ENCODE data around the gene TEAD4. TPM values are rescaled to one million over a fixed set of nuclear protein-coding genes. Genes with fewer than 3 reads are reported as not detected.

Gene TEAD4
- total RNA-seq, 1 donor from 2014 or later, result 30.0 TPM

DNA sequence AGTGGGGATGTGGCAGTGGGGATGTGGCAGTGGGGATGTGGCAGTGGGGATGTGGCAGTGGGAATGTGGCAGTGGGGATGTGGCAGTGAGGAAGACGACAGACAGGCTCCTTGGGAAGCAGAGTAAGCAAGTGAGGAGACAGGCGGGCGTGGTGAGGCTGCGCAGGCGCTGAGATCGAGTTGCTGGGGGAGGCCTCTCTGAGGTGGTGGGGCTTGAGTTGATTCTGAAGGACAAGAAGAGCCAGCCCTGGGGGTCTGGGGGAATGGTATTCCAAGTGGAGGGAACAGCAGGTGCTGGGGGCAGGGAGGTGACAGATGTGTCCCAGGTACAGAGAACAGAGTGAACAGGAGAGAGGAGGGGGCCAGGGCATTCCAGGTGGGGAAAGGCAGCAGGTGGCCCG lies 84.2 kb downstream of the TEAD4 start:
- Mint-ChIP-seq H3K4me3 (ENCODE audit: unreplicated experiment) (no peak overlapping the region), H3K9me3 (ENCODE audit: unreplicated experiment) (no peaks in the 10 kb centered on the region), H3K27ac (ENCODE audit: unreplicated experiment) (no peak overlapping the region), H3K27me3 (ENCODE audit: unreplicated experiment) (no peaks in the 10 kb centered on the region), H3K4me1 (ENCODE audit: unreplicated experiment) (peaks cover 6% of the 10 kb centered on the region), H3K36me3 (ENCODE audit: unreplicated experiment) (peaks cover 7% of the 10 kb centered on the region)
- TF ChIP-seq, protein P1, sequence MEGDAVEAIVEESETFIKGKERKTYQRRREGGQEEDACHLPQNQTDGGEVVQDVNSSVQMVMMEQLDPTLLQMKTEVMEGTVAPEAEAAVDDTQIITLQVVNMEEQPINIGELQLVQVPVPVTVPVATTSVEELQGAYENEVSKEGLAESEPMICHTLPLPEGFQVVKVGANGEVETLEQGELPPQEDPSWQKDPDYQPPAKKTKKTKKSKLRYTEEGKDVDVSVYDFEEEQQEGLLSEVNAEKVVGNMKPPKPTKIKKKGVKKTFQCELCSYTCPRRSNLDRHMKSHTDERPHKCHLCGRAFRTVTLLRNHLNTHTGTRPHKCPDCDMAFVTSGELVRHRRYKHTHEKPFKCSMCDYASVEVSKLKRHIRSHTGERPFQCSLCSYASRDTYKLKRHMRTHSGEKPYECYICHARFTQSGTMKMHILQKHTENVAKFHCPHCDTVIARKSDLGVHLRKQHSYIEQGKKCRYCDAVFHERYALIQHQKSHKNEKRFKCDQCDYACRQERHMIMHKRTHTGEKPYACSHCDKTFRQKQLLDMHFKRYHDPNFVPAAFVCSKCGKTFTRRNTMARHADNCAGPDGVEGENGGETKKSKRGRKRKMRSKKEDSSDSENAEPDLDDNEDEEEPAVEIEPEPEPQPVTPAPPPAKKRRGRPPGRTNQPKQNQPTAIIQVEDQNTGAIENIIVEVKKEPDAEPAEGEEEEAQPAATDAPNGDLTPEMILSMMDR (IDR thresholded peaks at IDR 0.05), result no peak
- DNase-seq (ENCODE audit: extremely low spot score, unreplicated experiment), result no peak

GRCh38 chr12:3044141-3044630 lies 85.0 kb downstream of the TEAD4 start:
- Mint-ChIP-seq H3K4me3 (ENCODE audit: unreplicated experiment) (no peak overlapping the region), H3K9me3 (ENCODE audit: unreplicated experiment) (no peaks in the 10 kb centered on the region), H3K27me3 (ENCODE audit: unreplicated experiment) (no peaks in the 10 kb centered on the region), H3K36me3 (ENCODE audit: unreplicated experiment) (peaks cover 2% of the 10 kb centered on the region), H3K27ac (ENCODE audit: unreplicated experiment) (no peak overlapping the region), H3K4me1 (ENCODE audit: unreplicated experiment) (peaks cover 6% of the 10 kb centered on the region)
- TF ChIP-seq, protein P1 (IDR thresholded peaks at IDR 0.05), result no peak
- DNase-seq (ENCODE audit: extremely low spot score, unreplicated experiment), result no peak

DNA sequence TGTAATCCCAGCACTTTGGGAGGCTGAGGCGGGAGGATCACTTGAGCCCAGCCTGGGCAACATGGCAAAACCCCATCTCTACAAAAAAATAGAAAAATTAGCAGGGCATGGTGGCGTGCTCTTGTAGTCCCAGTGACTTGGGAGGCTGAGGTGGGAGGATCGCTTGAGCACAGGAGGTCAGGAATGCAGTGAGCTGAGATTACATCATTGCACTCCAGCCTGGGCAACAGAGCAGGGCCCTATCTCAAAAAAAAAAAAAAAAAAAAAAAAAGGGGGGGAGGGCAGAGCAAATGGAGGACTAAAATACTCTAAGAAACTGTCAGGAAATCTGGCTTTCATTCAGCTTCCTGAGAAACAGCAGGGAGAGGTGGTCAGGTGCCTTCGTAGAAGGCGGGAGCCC lies 86.3 kb downstream of the TEAD4 start:
- Mint-ChIP-seq H3K27ac (ENCODE audit: unreplicated experiment) (no peak overlapping the region), H3K4me3 (ENCODE audit: unreplicated experiment) (no peak overlapping the region)

DNA sequence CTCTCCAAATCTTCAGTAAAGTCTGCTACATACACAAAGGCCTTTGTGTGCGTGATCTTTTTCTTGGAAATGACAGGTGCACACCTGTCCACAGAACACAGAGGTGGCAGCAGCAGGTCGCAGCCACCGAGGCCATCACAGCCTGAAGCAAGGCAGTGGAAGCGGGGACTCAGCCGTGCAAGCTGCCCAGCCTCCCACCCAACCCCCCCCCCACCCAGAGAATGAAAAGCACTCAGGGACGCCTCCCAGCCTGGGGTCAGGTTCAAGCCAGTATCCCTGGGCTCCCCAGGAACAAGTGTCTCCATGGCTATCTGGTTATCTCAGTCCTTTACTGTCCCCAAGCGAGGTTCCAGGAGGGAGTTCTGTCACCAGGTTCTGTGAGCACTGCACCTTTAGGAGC lies 86.8 kb downstream of the TEAD4 start:
- DNase-seq (ENCODE audit: extremely low spot score, unreplicated experiment), result no peak
- Mint-ChIP-seq H3K4me3 (ENCODE audit: unreplicated experiment) (no peak overlapping the region), H3K9me3 (ENCODE audit: unreplicated experiment) (no peaks in the 10 kb centered on the region), H3K36me3 (ENCODE audit: unreplicated experiment) (peaks cover 2% of the 10 kb centered on the region), H3K27ac (ENCODE audit: unreplicated experiment) (no peak overlapping the region), H3K4me1 (ENCODE audit: unreplicated experiment) (peaks cover 6% of the 10 kb centered on the region), H3K27me3 (ENCODE audit: unreplicated experiment) (peaks cover 2% of the 10 kb centered on the region)
- TF ChIP-seq, protein P1 (IDR thresholded peaks at IDR 0.05), result no peak

More for the DNA sequence above, 86.3 kb downstream of the TEAD4 start:
- TF ChIP-seq, protein P1 (IDR thresholded peaks at IDR 0.05), result no peak
- peaks cover 2% of the 10 kb centered on the region for H3K27me3 Mint-ChIP-seq (ENCODE audit: unreplicated experiment)
- no peaks in the 10 kb centered on the region for H3K9me3 Mint-ChIP-seq (ENCODE audit: unreplicated experiment)
- no peak for DNase-seq (ENCODE audit: extremely low spot score, unreplicated experiment)
- H3K4me1 Mint-ChIP-seq (ENCODE audit: unreplicated experiment), result peaks cover 6% of the 10 kb centered on the region
- H3K36me3 Mint-ChIP-seq (ENCODE audit: unreplicated experiment), result peaks cover 2% of the 10 kb centered on the region

DNA sequence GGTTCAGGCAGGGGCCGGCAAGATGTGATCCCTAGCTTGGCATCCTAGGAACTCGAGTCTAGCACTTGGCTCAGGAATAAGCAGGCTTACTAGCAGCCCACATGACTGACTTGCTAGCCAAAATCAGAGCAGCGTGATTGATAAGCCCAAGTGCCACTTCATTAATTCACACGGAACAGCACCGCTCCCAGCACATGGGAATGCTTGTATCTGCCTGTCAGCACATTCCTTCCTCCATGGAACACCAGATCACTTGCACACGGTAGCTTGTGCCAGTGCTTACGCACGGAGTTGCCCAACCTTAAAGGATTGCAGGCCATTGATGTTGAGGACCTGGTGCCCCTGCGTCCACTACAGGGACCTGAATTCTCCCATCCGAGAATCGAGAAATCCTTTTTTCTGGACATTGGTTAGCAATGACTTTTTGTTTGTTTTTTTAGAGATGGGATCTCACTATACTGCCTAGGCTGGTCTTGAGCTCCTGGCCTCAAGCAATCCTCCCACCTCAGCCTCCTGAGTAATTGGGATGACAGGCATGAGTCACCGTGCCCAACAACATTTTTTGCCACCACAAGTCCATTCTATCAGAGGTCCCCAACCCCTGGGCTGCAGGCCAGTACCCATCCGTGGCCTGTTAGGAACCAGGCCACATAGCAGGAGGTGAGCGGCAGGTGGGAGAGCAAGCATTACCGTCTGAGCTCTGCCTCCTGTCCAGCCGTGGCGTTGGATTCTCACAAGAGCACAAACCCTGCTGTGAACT lies 87.4 kb downstream of the TEAD4 start:
- Mint-ChIP-seq H3K36me3 (ENCODE audit: unreplicated experiment) (peaks cover 2% of the 10 kb centered on the region), H3K4me3 (ENCODE audit: unreplicated experiment) (no peak overlapping the region), H3K27me3 (ENCODE audit: unreplicated experiment) (peaks cover 2% of the 10 kb centered on the region), H3K4me1 (ENCODE audit: unreplicated experiment) (peaks cover 6% of the 10 kb centered on the region), H3K9me3 (ENCODE audit: unreplicated experiment) (no peaks in the 10 kb centered on the region), H3K27ac (ENCODE audit: unreplicated experiment) (no peak overlapping the region)
- DNase-seq (ENCODE audit: extremely low spot score, unreplicated experiment), result no peak
- TF ChIP-seq, protein P1 (IDR thresholded peaks at IDR 0.05), result no peak
